AG09309 (cell line): ENCODE measurements around the gene HMG20B.

Experiments used
- DNase-seq: peaks from one replicate; pipeline ENCODE4 v3.0.0-alpha.2; 2010; ENCODE audit warnings: low read depth
- H3K4me3 ChIP-seq: 2 replicates; pipeline ENCODE4 v1.5.1; 2011; ENCODE audit warnings: mild to moderate bottlenecking, low read depth, low read length, moderate library complexity; ENCODE audit not compliant: control insufficient read depth
- CTCF ChIP-seq: IDR thresholded peaks from 2 replicates; pipeline ENCODE4 v1.5.1; 2011; ENCODE audit warnings: mild to moderate bottlenecking, low read depth, low read length, inconsistent platforms; ENCODE audit not compliant: insufficient read depth, control insufficient read depth; ENCODE audit errors: missing control alignments

The HMG20B gene

GRCh38 chr19:3593156-3593555, 20.4 kb downstream of the HMG20B start:
- TF ChIP-seq CTCF = no peak
- H3K4me3 ChIP-seq = no peak overlapping the region
- DNase-seq = no peak

GRCh38 chr19:3595521-3596061, 22.8 kb downstream of the HMG20B start:
- H3K4me3 ChIP-seq = no peak overlapping the region
- DNase-seq = no peak
- TF ChIP-seq CTCF = no peak

GRCh38 chr19:3599776-3600187, 27.0 kb downstream of the HMG20B start:
- no peak for DNase-seq
- H3K4me3 ChIP-seq = no peak overlapping the region
- no peak for TF ChIP-seq CTCF

- TF ChIP-seq CTCF = no peak
- H3K4me3 ChIP-seq = no peak overlapping the region
- DNase-seq = no peak
Measured at GRCh38 chr19:3601021-3601420, 28.3 kb downstream of the HMG20B start.

GRCh38 chr19:3603121-3603811, 30.5 kb downstream of the HMG20B start:
- no peak overlapping the region for H3K4me3 ChIP-seq
- no peak for DNase-seq
- TF ChIP-seq CTCF = no peak

- no peak overlapping the region for H3K4me3 ChIP-seq
Measured at GRCh38 chr19:3604227-3604986, 31.7 kb downstream of the HMG20B start.

More at GRCh38 chr19:3604227-3604986, 31.7 kb downstream of the HMG20B start:
- no peak for DNase-seq
- no peak for TF ChIP-seq CTCF
